ENCODE data around the gene ANKRD33. TPM values are rescaled to one million over a fixed set of nuclear protein-coding genes. Genes with fewer than 3 reads are reported as not detected.

The ANKRD33 gene
- polyA plus RNA-seq (ENCODE audit: insufficient read length), result 0.17 TPM
- long read RNA-seq, donor 1, result 0 reads
- long read RNA-seq, donor 2, result 0 reads
- long read RNA-seq, donor 3, result 0 reads
- long read RNA-seq, donor 4, result 0 reads
- long read RNA-seq, donor 5, result 0 reads
- long read RNA-seq, donor 6, result 0 reads
- long read RNA-seq, donor 7, partial matches to known transcripts, result 0 of 1 reads
- long read RNA-seq, donor 7, other reads (novel, unspliced or antisense), result 0 of 1 reads
- long read RNA-seq, donor 8, result 0 reads

- no peak for DNase-seq
These were observed at the start of gene ANKRD33 for GRCh38 chr12:51887476-51888315. TSS of gene ANKRD33 (plus strand) at chr12:51888103. CDS start at chr12:51888187, 84 bp downstream.

GRCh38 chr12:51838762-51839161 is 49.1 kb upstream of the ANKRD33 start:
- DNase-seq, result no peak

GRCh38 chr12:51839310-51839947 is 48.5 kb upstream of the ANKRD33 start:
- no peak for DNase-seq

GRCh38 chr12:51840966-51841365 is 46.9 kb upstream of the ANKRD33 start:
- no peak for DNase-seq

- DNase-seq, result no peak
These were observed 46.2 kb upstream of the ANKRD33 start for GRCh38 chr12:51841727-51842126.

GRCh38 chr12:51844854-51845253 is 43.0 kb upstream of the ANKRD33 start:
- no peak for DNase-seq

GRCh38 chr12:51845482-51845881 is 42.4 kb upstream of the ANKRD33 start:
- no peak for DNase-seq

GRCh38 chr12:51846271-51846691 is 41.6 kb upstream of the ANKRD33 start:
- DNase-seq, result no peak

GRCh38 chr12:51846911-51847642 is 40.8 kb upstream of the ANKRD33 start:
- no peak for DNase-seq

GRCh38 chr12:51847643-51848325 is 40.1 kb upstream of the ANKRD33 start:
- no peak for DNase-seq

- DNase-seq, result no peak
These were observed 39.6 kb upstream of the ANKRD33 start, which contains the start of gene FIGNL2 for GRCh38 chr12:51848326-51848727. TSS of gene FIGNL2 (minus strand) at chr12:51848718. CDS start at chr12:51822413, 26,305 bp downstream.

GRCh38 chr12:51848841-51849735 is 38.8 kb upstream of the ANKRD33 start:
- DNase-seq, result no peak

GRCh38 chr12:51850081-51850964 is 37.6 kb upstream of the ANKRD33 start:
- DNase-seq, result no peak

- no peak for DNase-seq
These were observed 37.0 kb upstream of the ANKRD33 start for GRCh38 chr12:51850965-51851299.

GRCh38 chr12:51851413-51852124 is 36.3 kb upstream of the ANKRD33 start:
- no peak for DNase-seq

- DNase-seq, result no peak
These were observed 35.3 kb upstream of the ANKRD33 start for GRCh38 chr12:51852404-51853137.

GRCh38 chr12:51855586-51856428 is 32.1 kb upstream of the ANKRD33 start:
- no peak for DNase-seq

Measured in left kidney (tissue), 8 donors.